Ishikawa (cell line): Measurements from ENCODE around the gene SLX4.

Experiments
- CREB1 ChIP-seq: IDR thresholded peaks from 2 replicates; pipeline ENCODE4 v1.6.1; 2012; ENCODE audit warnings: low read depth
- EP300 ChIP-seq: IDR thresholded peaks from 2 replicates; pipeline ENCODE4 v1.6.1; 2012; ENCODE audit warnings: borderline replicate concordance
- FOXM1 ChIP-seq: IDR thresholded peaks from 2 replicates; pipeline ENCODE4 v1.6.1; 2012; ENCODE audit warnings: low read depth, borderline replicate concordance
- YY1 ChIP-seq: IDR thresholded peaks from 2 replicates; pipeline ENCODE4 v1.6.1; 2012; ENCODE audit warnings: low read depth

DNA sequence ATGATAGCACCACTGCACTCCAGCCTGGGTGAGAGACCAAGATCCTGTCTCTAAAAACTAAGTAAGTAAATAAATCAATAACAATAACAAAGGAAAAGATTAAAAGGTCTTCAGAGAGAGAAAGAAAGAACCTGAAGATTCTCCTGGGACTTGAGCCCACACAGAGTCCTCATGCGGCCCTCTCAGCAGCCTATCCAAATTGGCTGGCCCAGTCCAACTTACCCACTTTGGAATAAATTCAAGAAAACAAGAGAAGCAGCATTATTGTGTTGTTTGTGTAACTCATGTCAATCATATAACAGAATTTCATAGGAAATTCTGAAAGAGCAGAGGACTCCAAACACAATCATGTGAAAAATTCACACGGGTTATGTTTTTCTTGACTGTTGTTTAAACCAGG is 3.8 kb downstream of the SLX4 start:
- TF ChIP-seq YY1, result no peak
- TF ChIP-seq EP300, result no peak
- no peak for TF ChIP-seq FOXM1
- no peak for TF ChIP-seq CREB1
